ENCODE data around the gene PLCH1. TPM values are rescaled to one million over a fixed set of nuclear protein-coding genes. Genes with fewer than 3 reads are reported as not detected.

The PLCH1 gene
- total and polyA plus RNA-seq, 9 of the 15 experiments (the other 6 are each of a cell fraction or from before 2014, with no cell fraction given): 0.17 to 0.62 (median 0.40) TPM

DNA sequence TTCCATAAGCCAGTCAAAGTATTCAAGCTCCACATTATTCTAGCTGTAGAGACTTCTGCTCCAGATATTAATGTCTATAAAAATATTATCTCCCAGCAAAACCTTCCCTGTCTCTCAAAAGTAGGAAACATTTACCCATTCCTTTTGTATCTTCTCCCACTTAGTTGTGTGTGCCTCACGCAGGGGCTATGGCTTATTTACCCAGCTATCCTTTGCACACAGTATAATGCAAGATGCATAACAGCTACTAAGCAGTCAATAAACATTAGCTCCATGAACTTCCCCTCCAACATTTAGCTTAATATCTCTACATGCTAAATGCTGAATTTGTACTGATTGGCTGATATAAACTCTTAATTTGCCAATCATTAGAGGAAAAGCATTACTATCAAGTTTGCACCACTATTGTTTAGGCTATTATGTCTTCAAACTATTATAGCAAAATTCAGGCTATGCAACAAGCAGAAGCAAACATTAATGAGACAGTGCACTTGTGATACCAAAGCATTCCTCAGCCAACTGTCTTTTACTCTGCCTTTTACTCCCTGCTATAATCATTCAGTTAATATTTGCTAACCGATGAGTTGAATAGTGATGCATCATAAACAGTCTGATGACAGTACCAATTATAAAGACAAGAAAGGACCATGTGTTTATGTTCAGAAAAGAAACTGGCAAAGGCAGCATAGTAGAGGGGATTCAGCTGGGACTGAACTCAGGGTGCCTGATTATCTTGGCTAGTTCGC, 81.2 kb downstream of the PLCH1 start:
- DNase-seq (ENCODE audit: extremely low read depth in 1 of 4, low spot score in 3 of 4): no peak
- Histone ChIP-seq H3K36me3 (ENCODE audit: control insufficient read depth, insufficient read depth, low read length) (no peaks in the 10 kb centered on the region), H4K20me1 (replicated peaks; ENCODE audit: control insufficient read depth, insufficient read depth, low read length) (no peaks in the 10 kb centered on the region), H3K79me2 (ENCODE audit: control insufficient read depth, insufficient read depth, low read length) (no peaks in the 10 kb centered on the region), H3K4me3 (no peak overlapping the region), H2AFZ (ENCODE audit: low read depth, low read length) (no peak overlapping the region), H3K9ac (ENCODE audit: insufficient read depth in 1 of 2, low read depth in 2 of 2, low read length in 2 of 2) (no peak overlapping the region), H3K27ac (ENCODE audit: extremely low read depth, low read depth, low read length) (no peak overlapping the region), H3K4me2 (ENCODE audit: insufficient read depth, low read length) (no peak overlapping the region), H3K9me3 (replicated peaks; ENCODE audit: control insufficient read depth, insufficient read depth, low read depth, low read length) (no peaks in the 10 kb centered on the region), H3K4me1 (replicated peaks in 1 of 2; ENCODE audit: control insufficient read depth in 2 of 2, insufficient read depth in 2 of 2, low read length in 2 of 2) (peaks cover 0 to 2% of the 10 kb centered on the region in 2 experiments; a peak in 1 of 5 replicates), H3K27me3 (ENCODE audit: control insufficient read depth in 2 of 2, insufficient read depth in 2 of 2, low read length in 2 of 2) (peaks cover 0 to 3% of the 10 kb centered on the region in 2 experiments; a peak in 1 of 5 replicates), H3K9me1 (ENCODE audit: control insufficient read depth, insufficient read depth, low read length) (no peaks in the 10 kb centered on the region)
- POLR2A ChIA-PET: no interaction called here
- no TSS peak for BruUV-seq (replicated peaks)
- intact Hi-C loops (cut with micrococcal nuclease) (no loop called here), in situ Hi-C loops (cut with MboI) (no loop called here)
- no peak for ATAC-seq
- CTCF ChIA-PET (ENCODE audit: low intra/inter-chr PET ratio): no interaction called here
- no peak for FAIRE-seq
- 2% methylated on average over 3 of the region's 3 CpGs for WGBS (ENCODE audit: insufficient coverage, low coverage, missing lambda C conversion rate)
- no peak for TF ChIP-seq POLR2A (conservative IDR thresholded peaks at IDR 0.05)
- TF ChIP-seq ZNF668 (CRISPR knock-in tag; IDR thresholded peaks at IDR 0.05): no peak
- no peak for TF ChIP-seq NCOA4 (IDR thresholded peaks at IDR 0.05; ENCODE audit: partially characterized antibody)
- TF ChIP-seq BACH1 (tag; IDR thresholded peaks at IDR 0.05): no peak
- TF ChIP-seq XRCC4 (IDR thresholded peaks at IDR 0.05; ENCODE audit: extremely low read depth, insufficient read depth, insufficient read length): no peak
- TF ChIP-seq ZNF431 (CRISPR knock-in tag; IDR thresholded peaks at IDR 0.05): no peak
- no peak for TF ChIP-seq MAFF (IDR thresholded peaks at IDR 0.05; ENCODE audit: low read length)
- TF ChIP-seq, protein P1, sequence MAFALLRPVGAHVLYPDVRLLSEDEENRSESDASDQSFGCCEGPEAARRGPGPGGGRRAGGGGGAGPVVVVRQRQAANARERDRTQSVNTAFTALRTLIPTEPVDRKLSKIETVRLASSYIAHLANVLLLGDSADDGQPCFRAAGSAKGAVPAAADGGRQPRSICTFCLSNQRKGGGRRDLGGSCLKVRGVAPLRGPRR (CRISPR knock-in tag; IDR thresholded peaks at IDR 0.05): no peak
- TF ChIP-seq BDP1 (IDR thresholded peaks at IDR 0.05; ENCODE audit: insufficient read depth, insufficient read length): no peak
- TF ChIP-seq SIX5 (IDR thresholded peaks at IDR 0.05; ENCODE audit: borderline replicate concordance in 1 of 2, insufficient read depth in 1 of 2, low read depth in 1 of 2, low read length in 2 of 2): no peak
- TF ChIP-seq ZNF347 (CRISPR knock-in tag; IDR thresholded peaks at IDR 0.05; ENCODE audit: low read depth): no peak
- TF ChIP-seq, protein P2, sequence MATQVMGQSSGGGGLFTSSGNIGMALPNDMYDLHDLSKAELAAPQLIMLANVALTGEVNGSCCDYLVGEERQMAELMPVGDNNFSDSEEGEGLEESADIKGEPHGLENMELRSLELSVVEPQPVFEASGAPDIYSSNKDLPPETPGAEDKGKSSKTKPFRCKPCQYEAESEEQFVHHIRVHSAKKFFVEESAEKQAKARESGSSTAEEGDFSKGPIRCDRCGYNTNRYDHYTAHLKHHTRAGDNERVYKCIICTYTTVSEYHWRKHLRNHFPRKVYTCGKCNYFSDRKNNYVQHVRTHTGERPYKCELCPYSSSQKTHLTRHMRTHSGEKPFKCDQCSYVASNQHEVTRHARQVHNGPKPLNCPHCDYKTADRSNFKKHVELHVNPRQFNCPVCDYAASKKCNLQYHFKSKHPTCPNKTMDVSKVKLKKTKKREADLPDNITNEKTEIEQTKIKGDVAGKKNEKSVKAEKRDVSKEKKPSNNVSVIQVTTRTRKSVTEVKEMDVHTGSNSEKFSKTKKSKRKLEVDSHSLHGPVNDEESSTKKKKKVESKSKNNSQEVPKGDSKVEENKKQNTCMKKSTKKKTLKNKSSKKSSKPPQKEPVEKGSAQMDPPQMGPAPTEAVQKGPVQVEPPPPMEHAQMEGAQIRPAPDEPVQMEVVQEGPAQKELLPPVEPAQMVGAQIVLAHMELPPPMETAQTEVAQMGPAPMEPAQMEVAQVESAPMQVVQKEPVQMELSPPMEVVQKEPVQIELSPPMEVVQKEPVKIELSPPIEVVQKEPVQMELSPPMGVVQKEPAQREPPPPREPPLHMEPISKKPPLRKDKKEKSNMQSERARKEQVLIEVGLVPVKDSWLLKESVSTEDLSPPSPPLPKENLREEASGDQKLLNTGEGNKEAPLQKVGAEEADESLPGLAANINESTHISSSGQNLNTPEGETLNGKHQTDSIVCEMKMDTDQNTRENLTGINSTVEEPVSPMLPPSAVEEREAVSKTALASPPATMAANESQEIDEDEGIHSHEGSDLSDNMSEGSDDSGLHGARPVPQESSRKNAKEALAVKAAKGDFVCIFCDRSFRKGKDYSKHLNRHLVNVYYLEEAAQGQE (IDR thresholded peaks at IDR 0.05; ENCODE audit: borderline replicate concordance): no peak
- TF ChIP-seq, protein P2 (CRISPR knock-in tag; IDR thresholded peaks at IDR 0.05; ENCODE audit: low read depth): no peak
- TF ChIP-seq RBM39 (optimal IDR thresholded peaks at IDR 0.05; ENCODE audit: low read depth, low read length): no peak
- TF ChIP-seq ZNF707 (CRISPR knock-in tag; conservative IDR thresholded peaks at IDR 0.05): no peak

All from K562 (cell line).